SK-N-SH (cell line): Measurements from ENCODE around the gene MED15.

Source experiments
- CTCF ChIP-seq: fragments of 200-600 bp; sonication (generic); IDR thresholded peaks from 2 replicates; pipeline ENCODE4 v1.6.1; 2017; ENCODE audit warnings: antibody characterized with exemption, mild to moderate bottlenecking, moderate library complexity
- ELF1 ChIP-seq: IDR thresholded peaks from 2 replicates; pipeline ENCODE4 v1.4.0; 2012
- EP300 ChIP-seq, 2 experiments: IDR thresholded peaks; 2 replicates each; pipeline versions ENCODE4 v1.4.0 to v1.6.1; 2012; ENCODE audit warnings: borderline replicate concordance in 1 of 2, low read depth in 1 of 2, low read length in 1 of 2
- EZH2phosphoT487 ChIP-seq: fragments of 200-600 bp; sonication (generic); IDR thresholded peaks from 2 replicates; pipeline ENCODE4 v1.6.1; 2017; ENCODE audit warnings: low read depth, mixed run types, mild to moderate bottlenecking, antibody characterized with exemption, moderate library complexity, borderline replicate concordance
- JUND ChIP-seq: IDR thresholded peaks from 2 replicates; pipeline ENCODE4 v1.4.0; 2012
- MAX ChIP-seq: IDR thresholded peaks from 2 replicates; pipeline ENCODE4 v1.4.0; 2012; ENCODE audit warnings: low read depth
- MEF2A ChIP-seq: IDR thresholded peaks from 2 replicates; pipeline ENCODE4 v1.4.0; 2012; ENCODE audit warnings: low read depth, borderline replicate concordance
- NFIC ChIP-seq: IDR thresholded peaks from 2 replicates; pipeline ENCODE4 v1.4.0; 2012; ENCODE audit warnings: borderline replicate concordance
- NRF1 ChIP-seq: IDR thresholded peaks from 2 replicates; pipeline ENCODE4 v1.6.1; 2012; ENCODE audit warnings: low read depth, mild to moderate bottlenecking, low read length
- PBX3 ChIP-seq: IDR thresholded peaks from 2 replicates; pipeline ENCODE4; 2012
- RAD21 ChIP-seq: IDR thresholded peaks from 2 replicates; pipeline ENCODE4 v1.6.1; 2012; ENCODE audit warnings: mild to moderate bottlenecking, low read length
- RCOR1 ChIP-seq: fragments of 150-350 bp; IDR thresholded peaks from 2 replicates; pipeline ENCODE4 v1.6.1; 2017; ENCODE audit warnings: antibody characterized with exemption, low read length
- RFX5 ChIP-seq: IDR thresholded peaks from 2 replicates; pipeline ENCODE4 v1.6.1; 2012; ENCODE audit warnings: mild to moderate bottlenecking, improper control_type of control experiment, low read length
- TAF1 ChIP-seq: IDR thresholded peaks from 2 replicates; pipeline ENCODE4 v1.6.1; 2012; ENCODE audit warnings: low read depth, mild to moderate bottlenecking, low read length, moderate library complexity, borderline replicate concordance

GRCh38 chr22:20549232-20549841 is 41.9 kb downstream of the MED15 start:
- no peak for TF ChIP-seq CTCF
- no peak for TF ChIP-seq MEF2A
- no peak for TF ChIP-seq PBX3
- no peak for TF ChIP-seq NRF1
- TF ChIP-seq EZH2phosphoT487 = no peak
- TF ChIP-seq MAX = no peak
- no peak for TF ChIP-seq ELF1
- no peak for TF ChIP-seq EP300 (IDR thresholded peaks at IDR 0.05; ENCODE audit: borderline replicate concordance in 1 of 2, low read depth in 1 of 2, low read length in 1 of 2)
- TF ChIP-seq NFIC = no peak
- TF ChIP-seq RFX5 = no peak
- TF ChIP-seq RAD21 = no peak
- TF ChIP-seq JUND = no peak
- no peak for TF ChIP-seq TAF1
- no peak for TF ChIP-seq RCOR1
